ENCODE data around the gene FATE1.
"Not testable (repeated sequence)": the region's sequence is repeated elsewhere in the genome, so short reads cannot be mapped to it uniquely, and the experiment has no call there.

The FATE1 gene

GRCh38 chrX:151715752-151716151, at the start of gene FATE1:
FATE1 (plus strand) TSS chrX:151716035; CDS start chrX:151716120, 85 bp downstream.
- no peak for DNase-seq

GRCh38 chrX:151675121-151675746, 40.6 kb upstream of the FATE1 start:
- no peak for DNase-seq

- DNase-seq: no peak
Measured at GRCh38 chrX:151676196-151676595, 39.6 kb upstream of the FATE1 start.

- no peak for DNase-seq
Measured at GRCh38 chrX:151679798-151680402, 35.9 kb upstream of the FATE1 start.

- peak in 19 of 56 donors; percentile 1 to 50 (median 10) for DNase-seq
Measured at GRCh38 chrX:151680805-151681204, 35.0 kb upstream of the FATE1 start.

GRCh38 chrX:151687635-151688034, 28.2 kb upstream of the FATE1 start:
- no peak for DNase-seq

DNA sequence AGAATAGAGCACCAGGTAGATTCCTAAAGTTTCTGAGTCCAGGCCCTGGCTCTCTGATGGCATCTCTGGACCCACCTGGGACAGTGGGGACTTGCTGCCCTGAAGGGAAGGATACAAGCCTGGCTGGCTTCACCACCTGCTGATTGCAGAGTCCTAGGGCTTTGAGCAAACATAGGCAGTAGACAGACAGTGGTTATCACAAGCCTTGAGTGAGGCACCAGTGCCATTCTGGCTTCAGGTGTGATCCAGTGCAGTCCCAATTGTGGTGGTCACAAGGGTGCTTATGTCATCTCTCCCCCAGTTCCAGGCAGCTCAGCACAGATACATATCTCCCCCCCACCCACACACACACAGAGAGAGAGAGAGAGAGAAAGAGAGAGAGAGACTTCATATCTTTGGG, 27.1 kb upstream of the FATE1 start:
- DNase-seq: no peak

GRCh38 chrX:151692825-151693224, 23.0 kb upstream of the FATE1 start:
- no peak for DNase-seq

DNA sequence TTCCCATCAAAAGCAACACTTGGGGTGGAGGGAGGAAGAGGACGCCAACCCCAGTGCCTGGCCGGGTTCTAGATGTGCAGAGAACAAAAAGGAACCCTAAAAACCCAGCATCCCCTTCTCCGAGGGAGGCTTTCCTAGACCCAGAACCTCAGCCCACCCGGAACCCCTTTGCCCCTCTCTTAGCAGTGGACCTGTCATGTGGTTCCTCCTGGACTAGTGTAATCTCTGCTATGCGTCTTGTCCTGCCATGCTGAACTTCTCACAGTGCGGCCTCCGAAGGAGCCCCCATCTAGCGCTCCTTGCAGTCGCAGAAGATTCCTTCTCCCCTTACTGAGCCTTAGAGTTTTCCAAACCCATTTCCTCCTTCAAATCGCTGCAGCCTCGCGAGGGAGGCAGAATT, 21.7 kb upstream of the FATE1 start:
- DNase-seq: no peak

DNA sequence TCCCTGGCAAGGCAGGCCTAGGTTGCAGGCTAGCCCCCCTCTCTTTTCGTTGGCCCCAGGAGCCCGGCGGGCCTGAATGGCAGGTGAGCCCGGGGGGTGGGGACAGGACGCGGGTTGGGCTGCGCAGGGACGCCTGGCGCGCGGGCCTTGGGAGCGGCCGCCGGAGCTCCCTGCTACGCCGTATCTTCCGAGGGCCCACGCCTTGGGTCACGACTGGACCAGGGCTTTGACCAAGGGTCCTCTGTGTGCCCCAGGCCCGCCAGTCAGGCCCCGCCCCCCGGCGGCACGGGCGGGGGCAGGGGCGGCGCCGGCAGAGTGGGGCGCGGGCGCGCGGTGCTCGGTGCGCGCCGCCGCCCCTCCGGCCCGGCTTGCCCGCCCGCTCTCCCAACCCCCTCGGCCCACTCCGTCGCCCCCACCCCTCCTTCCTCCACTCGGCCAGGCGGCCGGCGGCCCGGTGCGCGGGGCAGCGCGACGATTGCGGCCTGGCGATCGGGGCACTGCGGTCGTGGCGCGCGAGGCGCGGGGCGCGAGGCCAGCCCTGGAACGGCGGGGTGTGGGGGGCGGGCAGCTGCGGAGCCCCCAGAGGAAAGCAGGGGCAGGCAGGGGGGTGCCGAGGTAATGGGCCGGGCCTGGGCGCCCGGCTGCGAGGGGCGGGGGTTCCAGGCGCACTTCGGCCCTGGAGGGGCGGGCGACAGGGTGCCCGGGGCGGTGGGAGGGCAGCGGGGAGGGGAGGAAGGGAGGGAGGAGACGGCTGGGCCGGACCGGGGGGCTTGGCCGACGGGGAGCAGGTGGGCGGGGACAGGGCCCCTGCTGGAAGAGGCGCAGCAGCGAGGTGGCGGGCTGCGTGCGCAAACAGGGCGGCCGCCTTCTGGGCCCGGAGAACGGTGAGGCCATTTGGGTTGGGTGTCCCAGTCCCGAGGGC, 20.9 kb upstream of the FATE1 start, which contains the start of gene PRRG3:
Gene PRRG3, plus strand, starts transcription at position 798 of the 922 bp plus-strand sequence. CDS start 3,357 bp downstream, outside the sequence.
- peak in 1 of 56 donors; percentile 12 for DNase-seq

DNA sequence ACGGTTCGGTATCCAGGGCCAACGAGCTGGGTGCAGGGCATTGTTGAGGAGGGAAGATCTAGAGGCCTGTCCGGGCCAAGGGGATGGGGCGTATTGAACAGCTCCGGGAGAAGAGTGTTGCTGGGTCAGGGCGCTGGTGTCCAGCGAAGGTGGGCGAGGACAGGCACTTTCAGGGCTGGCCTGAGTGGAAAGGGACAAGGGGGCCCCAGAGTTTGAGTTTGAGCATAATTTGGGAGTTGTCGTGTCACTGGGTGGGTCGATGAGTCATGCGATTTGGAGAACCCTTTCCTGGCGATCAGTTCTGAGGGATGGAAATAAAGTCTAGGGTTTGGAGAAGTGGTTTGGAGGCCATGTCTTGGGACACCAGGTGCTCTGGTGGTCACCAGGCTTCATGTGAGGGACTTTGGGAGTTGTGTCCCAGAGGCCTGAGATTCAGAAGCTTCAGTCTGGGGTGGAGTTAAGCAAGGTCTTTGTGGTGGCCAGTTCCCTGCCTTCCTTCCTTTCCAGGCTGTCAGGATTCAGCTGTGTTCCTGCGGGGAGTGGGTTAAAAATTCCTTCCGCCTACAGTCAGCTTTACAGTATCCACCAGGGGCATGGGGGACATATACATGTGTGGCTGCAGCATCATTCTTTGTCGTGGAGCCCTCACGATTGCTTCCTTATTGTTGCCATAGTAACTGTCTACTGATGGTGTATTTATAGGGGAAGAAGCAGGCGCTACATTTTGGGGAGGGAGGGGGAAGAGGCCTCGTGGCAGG, 20.1 kb upstream of the FATE1 start:
- no peak for DNase-seq

- not testable (repeated sequence) for DNase-seq
Measured at GRCh38 chrX:151697082-151697481, 18.8 kb upstream of the FATE1 start.

DNA sequence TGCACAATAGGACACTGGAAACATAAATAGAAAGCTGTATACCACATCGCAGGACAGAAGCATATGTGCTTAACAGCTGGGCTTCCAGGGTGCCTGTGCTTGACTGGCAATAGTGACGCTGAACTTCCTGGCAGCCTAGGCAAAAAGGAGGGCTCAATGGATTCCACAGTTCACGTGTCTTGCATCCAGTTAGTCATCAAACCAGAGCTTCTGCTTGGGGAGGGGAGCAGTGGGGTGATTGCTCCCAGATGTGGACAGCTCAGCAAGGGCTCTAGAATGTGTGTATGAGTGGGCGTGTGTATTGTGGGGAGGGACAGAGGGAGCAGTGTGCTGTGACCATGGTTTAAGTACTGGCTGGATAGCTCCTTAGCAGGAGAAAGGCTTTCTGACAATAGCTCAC, 18.3 kb upstream of the FATE1 start:
- no peak for DNase-seq

DNA sequence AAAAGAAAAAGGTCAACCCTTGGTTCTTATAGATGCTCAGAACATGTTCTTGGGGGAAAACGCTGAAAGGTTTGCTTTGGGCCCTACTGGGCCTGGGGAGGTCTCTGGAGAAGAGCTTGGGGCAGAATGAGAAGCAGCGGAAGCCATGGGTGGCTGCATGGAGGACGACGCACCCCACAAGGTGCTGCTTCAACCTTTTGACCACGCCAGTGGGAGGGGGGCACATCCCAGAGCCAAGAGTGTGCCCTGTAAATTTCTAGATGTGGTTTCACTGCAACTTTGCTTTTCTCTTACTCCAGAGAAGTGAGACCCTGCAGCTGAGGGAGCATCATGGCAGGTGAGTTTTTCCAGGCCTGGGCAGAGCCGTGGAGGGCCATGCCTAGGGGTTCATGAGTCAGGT, 17.4 kb upstream of the FATE1 start:
- no peak for DNase-seq

DNA sequence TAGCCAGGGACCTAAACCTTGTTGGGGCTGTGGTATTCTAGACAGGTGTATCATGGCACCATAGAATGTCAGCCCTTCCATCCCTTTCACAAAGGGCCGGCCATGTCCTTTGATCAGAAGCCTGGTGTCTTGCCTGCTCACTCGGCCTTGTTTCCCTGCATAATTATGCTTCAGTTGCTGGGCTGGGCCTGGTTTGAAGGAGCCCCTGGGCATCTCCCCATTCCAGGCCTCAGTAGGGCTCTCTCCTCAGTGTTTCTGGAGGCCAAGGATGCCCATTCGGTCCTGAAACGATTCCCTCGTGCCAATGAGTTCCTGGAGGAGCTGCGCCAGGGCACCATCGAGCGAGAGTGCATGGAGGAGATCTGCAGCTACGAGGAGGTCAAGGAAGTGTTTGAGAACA, 16.1 kb upstream of the FATE1 start:
- no peak for DNase-seq

DNA sequence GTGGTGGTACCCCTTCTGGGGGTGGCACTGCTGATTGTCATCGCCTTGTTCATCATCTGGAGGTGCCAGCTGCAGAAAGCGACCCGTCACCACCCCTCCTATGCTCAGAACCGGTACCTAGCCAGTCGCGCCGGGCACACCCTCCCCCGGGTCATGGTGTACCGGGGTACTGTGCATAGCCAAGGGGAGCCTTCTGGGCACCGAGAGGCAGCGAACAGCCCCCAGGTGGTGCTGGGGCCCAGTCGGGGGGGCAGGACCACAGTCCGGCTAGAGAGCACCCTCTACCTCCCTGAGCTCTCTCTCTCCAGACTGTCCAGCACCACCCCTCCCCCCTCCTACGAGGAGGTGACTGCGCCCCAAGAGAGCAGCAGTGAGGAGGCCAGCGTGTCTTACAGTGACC, 15.3 kb upstream of the FATE1 start:
- DNase-seq: no peak

DNA sequence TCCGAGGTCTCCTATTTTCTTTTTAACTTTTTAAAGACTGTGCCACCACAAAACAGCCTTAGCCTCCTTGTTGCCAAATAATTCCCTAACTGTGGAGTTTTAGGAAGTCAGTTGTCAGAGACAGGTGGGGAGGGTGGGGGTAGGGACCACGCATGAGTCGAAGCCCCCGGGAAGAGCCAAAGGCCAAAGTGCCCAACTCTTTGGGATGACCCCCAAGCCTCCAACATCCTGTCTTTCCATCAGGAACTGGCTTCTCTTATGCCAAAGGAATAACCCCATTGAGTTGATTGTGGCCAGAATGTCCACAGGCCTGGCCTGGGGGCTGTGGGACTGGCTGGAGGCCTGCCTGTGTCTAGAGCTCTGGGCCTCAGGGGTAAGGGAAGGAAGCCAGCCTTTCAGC, 14.8 kb upstream of the FATE1 start:
- no peak for DNase-seq

GRCh38 chrX:151701531-151701930, 14.3 kb upstream of the FATE1 start:
- no peak for DNase-seq

DNA sequence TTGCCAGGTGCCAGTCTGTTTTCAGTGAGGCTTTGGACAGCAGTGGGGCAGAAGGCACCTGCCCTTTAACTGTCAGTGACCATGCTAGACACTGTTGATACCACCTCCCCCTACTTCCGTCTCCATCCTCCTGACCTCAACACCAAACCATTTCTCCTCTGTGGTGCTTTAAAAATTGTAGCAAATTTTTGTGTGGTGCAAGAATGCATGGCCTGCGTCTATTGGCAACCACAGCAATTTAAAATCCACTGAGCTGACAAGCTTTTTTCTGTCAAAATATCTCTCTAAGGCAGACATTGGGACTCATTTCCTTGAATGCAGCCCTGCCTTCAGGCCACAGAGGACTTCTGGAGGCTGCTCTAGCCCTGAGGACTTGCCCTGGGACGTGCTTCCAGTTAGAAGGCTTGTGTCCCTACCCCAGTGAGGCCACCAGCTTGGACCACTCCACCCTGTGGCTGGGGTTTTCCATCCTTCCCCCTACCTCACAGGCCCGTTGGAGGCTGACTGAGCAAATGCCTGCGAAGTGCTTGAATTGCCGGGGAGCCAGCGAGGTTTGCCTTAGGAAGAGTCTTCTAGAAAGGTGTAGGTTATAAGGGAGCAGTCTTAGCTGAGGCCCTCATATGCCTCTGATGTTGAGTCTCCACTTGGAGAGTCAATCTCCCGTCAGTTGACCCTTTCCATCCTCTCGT, 13.7 kb upstream of the FATE1 start:
- DNase-seq: no peak

- DNase-seq: no peak
Measured at GRCh38 chrX:151702741-151703340, 13.0 kb upstream of the FATE1 start.

All from nucleus accumbens (tissue), 56 donors.